Activated CD4-positive, alpha-beta T cell treated with anti-CD3 and anti-CD28 coated beads, Interleukin-2, amount 50 U/mL, for 16 hours (primary cell): ENCODE measurements around the gene GRIA1.

Experiments
- DNase-seq: peaks from one replicate; pipeline ENCODE4 v3.0.0-alpha.2; 2020

Gene GRIA1

GRCh38 chr5:153617190-153617589, 126.7 kb downstream of the GRIA1 start:
- DNase-seq, result no peak

- no peak for DNase-seq
These were observed 127.8 kb downstream of the GRIA1 start for GRCh38 chr5:153618307-153618706.

GRCh38 chr5:153618867-153619266, 128.4 kb downstream of the GRIA1 start:
- no peak for DNase-seq

- no peak for DNase-seq
These were observed 129.3 kb downstream of the GRIA1 start for GRCh38 chr5:153619771-153620170.

- no peak for DNase-seq
These were observed 132.7 kb downstream of the GRIA1 start for GRCh38 chr5:153623124-153623523.

GRCh38 chr5:153623751-153624450, 133.4 kb downstream of the GRIA1 start:
- DNase-seq, result no peak

- DNase-seq, result no peak
These were observed 133.9 kb downstream of the GRIA1 start for GRCh38 chr5:153624451-153624765.

GRCh38 chr5:153625826-153626354, 135.4 kb downstream of the GRIA1 start:
- no peak for DNase-seq

- DNase-seq, result no peak
These were observed 136.4 kb downstream of the GRIA1 start for GRCh38 chr5:153626836-153627235.

- no peak for DNase-seq
These were observed 138.8 kb downstream of the GRIA1 start for GRCh38 chr5:153629027-153629895.

- DNase-seq, result no peak
These were observed 140.1 kb downstream of the GRIA1 start for GRCh38 chr5:153630546-153630945.

- DNase-seq, result no peak
These were observed 142.3 kb downstream of the GRIA1 start for GRCh38 chr5:153632748-153633290.

- no peak for DNase-seq
These were observed 146.4 kb downstream of the GRIA1 start for GRCh38 chr5:153636670-153637451.

GRCh38 chr5:153640293-153640692, 149.8 kb downstream of the GRIA1 start:
- no peak for DNase-seq

GRCh38 chr5:153641183-153641688, 150.8 kb downstream of the GRIA1 start:
- no peak for DNase-seq

GRCh38 chr5:153654504-153655200, 164.2 kb downstream of the GRIA1 start:
- no peak for DNase-seq

GRCh38 chr5:153655201-153655510, 164.7 kb downstream of the GRIA1 start:
- no peak for DNase-seq

GRCh38 chr5:153658149-153658548, 167.7 kb downstream of the GRIA1 start:
- DNase-seq, result no peak

- no peak for DNase-seq
These were observed 168.1 kb downstream of the GRIA1 start for GRCh38 chr5:153658606-153659005.

GRCh38 chr5:153659039-153659736, 168.7 kb downstream of the GRIA1 start:
- no peak for DNase-seq

GRCh38 chr5:153660919-153661318, 170.4 kb downstream of the GRIA1 start:
- DNase-seq, result no peak

- no peak for DNase-seq
These were observed 171.4 kb downstream of the GRIA1 start for GRCh38 chr5:153661897-153662296.
